HEK293 (cell line): Measurements from ENCODE around the gene EIF4E2.

ENCODE experiments used
- CTCF ChIP-seq: fragments of 450-650 bp; formaldehyde crosslinking; IDR thresholded peaks from 2 replicates; pipeline ENCODE4 v1.5.1; 2016; ENCODE audit warnings: missing biosample characterization, missing genetic modification characterization
- ZSCAN5A ChIP-seq: fragments of 450-650 bp; formaldehyde crosslinking; IDR thresholded peaks from 2 replicates; pipeline ENCODE4 v1.5.1; 2016; ENCODE audit warnings: missing biosample characterization, missing genetic modification characterization

- TF ChIP-seq ZSCAN5A (tag by site-specific recombination) (no peak), CTCF (no peak)
Observed at GRCh38 chr2:232523402-232523681, 27.1 kb upstream of the EIF4E2 start.
